ENCODE data around the gene CACNA1C. TPM values are rescaled to one million over a fixed set of nuclear protein-coding genes. Genes with fewer than 3 reads are reported as not detected.

Gene CACNA1C
- total and polyA plus RNA-seq, 8 donors, result 0.31 to 55.8 (median 7.2) TPM

- peaks cover 16 to 94% (median 53%) of the 10 kb centered on the region in 4 donors for H3K4me1 ChIP-seq
- H3K27me3 ChIP-seq, result no peaks in the 10 kb centered on the region
- no peak for TF ChIP-seq POLR2A (IDR thresholded peaks at IDR 0.05)
- no peak for TF ChIP-seq POLR2AphosphoS5 (IDR thresholded peaks at IDR 0.05)
- TF ChIP-seq CTCF (IDR thresholded peaks at IDR 0.05), result no peak
- TF ChIP-seq EP300 (IDR thresholded peaks at IDR 0.05), result no peak
- intact Hi-C loops (cut with DNase I; ENCODE audit: low total_unique reads), result no loop called here
- 59 to 87% (median 83%) methylated on average over 15 of the region's 15 CpGs for WGBS, 5 donors
- no peak for DNase-seq
- H3K4me3 ChIP-seq, result no peak overlapping the region
- H3K9me3 ChIP-seq, result no peaks in the 10 kb centered on the region
- peak overlapping the region in 3 of 5 donors; percentile 26 to 77 (median 62) for H3K27ac ChIP-seq
- H3K36me3 ChIP-seq, result no peaks in the 10 kb centered on the region
Observed at GRCh38 chr12:2341051-2341751, 288.4 kb downstream of the CACNA1C start.

- DNase-seq, result no peak
- TF ChIP-seq POLR2AphosphoS5 (IDR thresholded peaks at IDR 0.05) (peak in 1 of 3 donors; percentile 35), POLR2A (IDR thresholded peaks at IDR 0.05) (no peak)
- H3K27ac ChIP-seq, result peak overlapping the region in 3 of 5 donors; percentile 26 to 77 (median 62)
- intact Hi-C loops (cut with DNase I; ENCODE audit: low total_unique reads), result no loop called here
- no peaks in the 10 kb centered on the region for H3K9me3 ChIP-seq
- H3K4me3 ChIP-seq, result no peak overlapping the region
- no peaks in the 10 kb centered on the region for H3K36me3 ChIP-seq
- H3K4me1 ChIP-seq, result peaks cover 10 to 93% (median 53%) of the 10 kb centered on the region in 4 donors
- 58 to 81% (median 67%) methylated on average over 7 of the region's 7 CpGs for WGBS, 5 donors
- H3K27me3 ChIP-seq, result no peaks in the 10 kb centered on the region
Observed at GRCh38 chr12:2341871-2342270, 289.1 kb downstream of the CACNA1C start.

- DNase-seq, result no peak
- 47 to 61% (median 56%) methylated on average over 4 of the region's 4 CpGs for WGBS, 5 donors
- Histone ChIP-seq H3K27ac (peak overlapping the region in 2 of 5 donors; percentile 62 to 82), H3K4me3 (no peak overlapping the region), H3K4me1 (peaks cover 13 to 93% (median 56%) of the 10 kb centered on the region in 4 donors), H3K27me3 (peaks cover 0 to 3% (median 0%) of the 10 kb centered on the region in 3 donors), H3K36me3 (no peaks in the 10 kb centered on the region), H3K9me3 (no peaks in the 10 kb centered on the region)
- intact Hi-C loops (cut with DNase I; ENCODE audit: low total_unique reads), result no loop called here
- TF ChIP-seq POLR2A (IDR thresholded peaks at IDR 0.05), result no peak
- no peak for TF ChIP-seq CTCF (IDR thresholded peaks at IDR 0.05)
- no peak for TF ChIP-seq EP300 (IDR thresholded peaks at IDR 0.05)
- no peak for TF ChIP-seq POLR2AphosphoS5 (IDR thresholded peaks at IDR 0.05)
Observed at GRCh38 chr12:2343681-2344080, 290.9 kb downstream of the CACNA1C start.

GRCh38 chr12:2344476-2344875 lies 291.7 kb downstream of the CACNA1C start:
- H3K27ac ChIP-seq, result peak overlapping the region in 3 of 5 donors; percentile 0 to 82 (median 28)
- peaks cover 13 to 91% (median 53%) of the 10 kb centered on the region in 4 donors for H3K4me1 ChIP-seq

More at GRCh38 chr12:2344476-2344875, 291.7 kb downstream of the CACNA1C start:
- peaks cover 0 to 3% (median 0%) of the 10 kb centered on the region in 3 donors for H3K27me3 ChIP-seq
- WGBS, 5 donors, result 89 to 98% (median 94%) methylated on average over 2 of the region's 2 CpGs
- no peak for TF ChIP-seq POLR2A (IDR thresholded peaks at IDR 0.05)
- no peak for TF ChIP-seq EP300 (IDR thresholded peaks at IDR 0.05)
- no peak for TF ChIP-seq POLR2AphosphoS5 (IDR thresholded peaks at IDR 0.05)
- no peak for TF ChIP-seq CTCF (IDR thresholded peaks at IDR 0.05)
- intact Hi-C loops (cut with DNase I; ENCODE audit: low total_unique reads), result no loop called here
- H3K4me3 ChIP-seq, result no peak overlapping the region
- H3K36me3 ChIP-seq, result no peaks in the 10 kb centered on the region
- DNase-seq, result no peak
- H3K9me3 ChIP-seq, result no peaks in the 10 kb centered on the region
